A549 (cell line): ENCODE data around the gene INPP5A. TPM values are rescaled to one million over a fixed set of nuclear protein-coding genes. Genes with fewer than 3 reads are reported as not detected.

Experiments
- ATAC-seq, 2 experiments: fragments of 200-7000 bp in 1 of 2; fragments of >200 bp in 1 of 2; cut with Nextera tagmentation in 1 of 2; cut with Tn5 transposase in 1 of 2; 3 replicates each; pipeline versions ENCODE4 v1.8.0 to v1.9.1; 2018 to 2020; ENCODE audit warnings: mild to moderate bottlenecking in 1 of 2, moderate library complexity in 1 of 2
- CTCF ChIA-PET: fragments of 300-600 bp; sonication (Branson Sonifier 250); formaldehyde crosslinking; extraction: SDS; loops from one replicate; lab custom pipeline; 2021; ENCODE audit warnings: antibody characterized with exemption, inconsistent platforms; lab: Yijun Ruan, JAX
- POLR2A ChIA-PET: fragments of 350-600 bp; formaldehyde crosslinking; extraction: SDS; loops from one replicate; lab custom pipeline; 2021; ENCODE audit warnings: antibody characterized with exemption, inconsistent platforms; lab: Yijun Ruan, JAX
- DNase-seq, 2 experiments: peaks; one replicate each; pipeline versions ENCODE4 v3.0.0 to v3.0.0-alpha.2; 2011 to 2016; ENCODE audit warnings: low read depth in 1 of 2, low spot score in 1 of 2
- FAIRE-seq: peaks from 2 replicates; lab custom pipeline; 2011; peaks lifted over from hg19 to GRCh38; lab: Jason Lieb, UNC
- H3K27ac ChIP-seq, 2 experiments: fragments of >200 bp; sonication (Bioruptor Twin); formaldehyde crosslinking; 3 replicates each; pipeline ENCODE4 v1.5.1; 2016 to 2017
- H3K4me1 ChIP-seq: fragments of >200 bp; sonication (Bioruptor Twin); formaldehyde crosslinking; 3 replicates; pipeline ENCODE4 v1.6.1; 2016
- H3K4me2 ChIP-seq: fragments of >200 bp; sonication (Bioruptor Twin); formaldehyde crosslinking; 3 replicates; pipeline ENCODE4 v1.6.1; 2016
- H3K4me3 ChIP-seq: fragments of >200 bp; sonication (Bioruptor Twin); formaldehyde crosslinking; 3 replicates; pipeline ENCODE4 v1.5.1; 2016
- H3K9me3 ChIP-seq: fragments of >200 bp; sonication (Bioruptor Twin); formaldehyde crosslinking; 3 replicates; pipeline ENCODE4 v1.6.1; 2016
- BHLHE40 ChIP-seq: IDR thresholded peaks from 2 replicates; pipeline ENCODE4 v1.6.1; 2012; ENCODE audit warnings: low read depth, low read length, inconsistent platforms
- CEBPB ChIP-seq, 2 experiments: fragments of >200 bp in 1 of 2; sonication (Bioruptor Twin) in 1 of 2; formaldehyde crosslinking in 1 of 2; IDR thresholded peaks; 2 replicates each; pipeline ENCODE4 v1.6.1; 2012 to 2016
- CTCF ChIP-seq: fragments of >200 bp; sonication (Bioruptor Twin); formaldehyde crosslinking; IDR thresholded peaks from 3 replicates; pipeline ENCODE4 v1.5.1; 2016
- EHMT2 ChIP-seq: fragments of 200-600 bp; sonication (generic); IDR thresholded peaks from 2 replicates; pipeline ENCODE4 v1.6.1; 2016; ENCODE audit warnings: antibody characterized with exemption, low read depth, mild to moderate bottlenecking, moderate library complexity
- ELK1 ChIP-seq: fragments of 150-350 bp; IDR thresholded peaks from 2 replicates; pipeline ENCODE4 v1.6.1; 2014; ENCODE audit warnings: low read depth, mild to moderate bottlenecking, low read length
- FOSL2 ChIP-seq, 2 experiments: fragments of 450-650 bp in 1 of 2; fragments of >200 bp in 1 of 2; sonication (Bioruptor Twin) in 1 of 2; formaldehyde crosslinking; IDR thresholded peaks; 2 replicates each; pipeline versions ENCODE4 v1.5.0 to v1.6.1; 2016 to 2020; ENCODE audit warnings: mild to moderate bottlenecking in 1 of 2, moderate library complexity in 1 of 2
- HDAC2 ChIP-seq: fragments of 200-600 bp; sonication (generic); IDR thresholded peaks from 2 replicates; pipeline ENCODE4 v1.6.1; 2016
- HEYL ChIP-seq: fragments of 250-450 bp; sonication (Bioruptor Pico); IDR thresholded peaks from 2 replicates; pipeline ENCODE4 v1.8.0; 2021; ENCODE audit warnings: mild to moderate bottlenecking, moderate library complexity
- HMGXB4 ChIP-seq: fragments of 250-450 bp; sonication (Bioruptor Pico); IDR thresholded peaks from 2 replicates; pipeline ENCODE4 v1.5.0; 2021; ENCODE audit warnings: mild to moderate bottlenecking, moderate library complexity, borderline replicate concordance
- HOXA7 ChIP-seq: fragments of 250-450 bp; sonication (Bioruptor Pico); IDR thresholded peaks from 2 replicates; pipeline ENCODE4 v1.5.0; 2020; ENCODE audit warnings: mild to moderate bottlenecking, moderate library complexity
- HOXB5 ChIP-seq: fragments of 250-450 bp; sonication (Bioruptor Pico); IDR thresholded peaks from 2 replicates; pipeline ENCODE4 v1.5.0; 2020; ENCODE audit warnings: mild to moderate bottlenecking, moderate library complexity
- KDM1A ChIP-seq: fragments of 200-600 bp; sonication (generic); IDR thresholded peaks from 2 replicates; pipeline ENCODE4 v1.6.1; 2016; ENCODE audit warnings: low read depth, mild to moderate bottlenecking
- MAFK ChIP-seq: fragments of 450-650 bp; IDR thresholded peaks from 2 replicates; pipeline ENCODE4 v1.6.1; 2014; ENCODE audit not compliant: partially characterized antibody
- NFE2L2 ChIP-seq: fragments of 150-350 bp; conservative IDR thresholded peaks from 2 replicates; pipeline ENCODE4 v1.6.1; 2014; ENCODE audit warnings: low read length
- PHF8 ChIP-seq: fragments of 200-600 bp; sonication (generic); IDR thresholded peaks from 2 replicates; pipeline ENCODE4 v1.6.1; 2016; ENCODE audit warnings: low read depth, mild to moderate bottlenecking, antibody characterized with exemption, moderate library complexity, borderline replicate concordance
- POLR2A ChIP-seq: IDR thresholded peaks from 2 replicates; pipeline ENCODE4 v1.6.1; 2012; ENCODE audit warnings: mild to moderate bottlenecking, low read length
- REST ChIP-seq: fragments of 200-600 bp; sonication (generic); IDR thresholded peaks from 2 replicates; pipeline ENCODE4 v1.6.1; 2016; ENCODE audit warnings: antibody characterized with exemption, mild to moderate bottlenecking, moderate library complexity
- SMC3 ChIP-seq: fragments of >200 bp; sonication (Bioruptor Twin); formaldehyde crosslinking; IDR thresholded peaks from 3 replicates; pipeline ENCODE4 v1.6.1; 2018; ENCODE audit warnings: inconsistent platforms
- SREBF2 ChIP-seq: fragments of 450-650 bp; IDR thresholded peaks from 2 replicates; pipeline ENCODE4 v1.6.1; 2014; ENCODE audit warnings: mild to moderate bottlenecking, moderate library complexity
- TFCP2L1 ChIP-seq: fragments of 250-450 bp; sonication (Bioruptor Pico); IDR thresholded peaks from 2 replicates; pipeline ENCODE4 v1.5.0; 2021; ENCODE audit warnings: mild to moderate bottlenecking
- TP53 ChIP-seq: fragments of 250-450 bp; sonication (Bioruptor Pico); IDR thresholded peaks from 2 replicates; pipeline ENCODE4 v1.5.0; 2021; ENCODE audit warnings: mild to moderate bottlenecking, moderate library complexity
- WGBS: methylation state at CpG from one replicate; pipeline ENCODE4 v1.1.6; 2017; ENCODE audit errors: missing lambda C conversion rate; 5-methylcytosine and 5-hydroxymethylcytosine counted together
- polyA plus RNA-seq, 4 experiments: library from polyadenylated mRNA; depleted of rRNA in 3 of 4; stranded (reverse); fragments of >200 nt; fragmentation: RNase III in 1 of 4; extraction: RNeasy Plus Mini Kit Qiagen cat#74134 plus additional on column Dnase treatment in 1 of 4; gene quantifications; 2 replicates in 3 of 4; 3 replicates in 1 of 4; pipeline ENCODE4 v1.2.3, GENCODE V29; 2011 to 2017
- TF ChIP-seq, protein P1 (sequence below): IDR thresholded peaks from 2 replicates; pipeline ENCODE4 v1.6.1; 2012

The INPP5A gene
- polyA plus RNA-seq, 2 of the 4 experiments (the other 2 are of a cell fraction): 13.7 to 15.1 TPM

DNA sequence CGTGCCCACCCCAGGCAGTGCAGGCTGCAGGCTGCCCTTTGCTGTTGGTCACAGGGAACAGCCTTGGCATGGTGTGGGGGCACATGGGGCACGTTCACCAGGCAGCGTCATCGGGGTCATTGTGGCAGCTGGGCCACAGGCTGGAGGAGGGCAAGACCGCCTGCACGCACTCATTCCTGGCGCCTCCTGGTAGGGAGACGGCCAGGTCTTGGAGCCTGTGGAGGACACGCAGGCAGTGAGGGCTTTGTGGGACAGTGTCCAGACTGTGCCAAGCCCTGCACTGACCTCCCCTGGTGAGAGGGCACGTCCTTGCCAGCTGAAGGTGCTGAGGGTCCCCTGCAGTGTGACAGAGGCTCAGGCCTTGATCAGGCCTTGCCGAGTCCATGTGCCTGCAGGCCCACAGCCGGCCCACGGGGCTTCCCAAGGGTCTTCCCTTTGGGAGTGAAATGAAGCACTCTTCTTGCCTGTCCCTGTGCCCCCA lies 171.9 kb downstream of the INPP5A start:
- FAIRE-seq: no peak
- ChIA-PET POLR2A (no interaction called here), CTCF (no interaction called here)
- no peak overlapping the region for H3K4me2 ChIP-seq
- no peak overlapping the region for H3K27ac ChIP-seq
- no peak overlapping the region for H3K4me3 ChIP-seq
- no peak for ATAC-seq
- H3K4me1 ChIP-seq: no peaks in the 10 kb centered on the region
- no peak for DNase-seq
- WGBS: 88% methylated on average over 13 of the region's 13 CpGs
- TF ChIP-seq BHLHE40: no peak
- TF ChIP-seq HDAC2: no peak
- TF ChIP-seq POLR2A: no peak
- TF ChIP-seq REST: no peak
- TF ChIP-seq HOXB5 (CRISPR knock-in tag): no peak
- no peak for TF ChIP-seq HEYL (CRISPR knock-in tag)
- TF ChIP-seq CEBPB (IDR thresholded peaks at IDR 0.05): no peak
- TF ChIP-seq HOXA7 (CRISPR knock-in tag): no peak
- peaks cover 16% of the 10 kb centered on the region; the same call in 2 of the 3 replicates for H3K9me3 ChIP-seq

DNA sequence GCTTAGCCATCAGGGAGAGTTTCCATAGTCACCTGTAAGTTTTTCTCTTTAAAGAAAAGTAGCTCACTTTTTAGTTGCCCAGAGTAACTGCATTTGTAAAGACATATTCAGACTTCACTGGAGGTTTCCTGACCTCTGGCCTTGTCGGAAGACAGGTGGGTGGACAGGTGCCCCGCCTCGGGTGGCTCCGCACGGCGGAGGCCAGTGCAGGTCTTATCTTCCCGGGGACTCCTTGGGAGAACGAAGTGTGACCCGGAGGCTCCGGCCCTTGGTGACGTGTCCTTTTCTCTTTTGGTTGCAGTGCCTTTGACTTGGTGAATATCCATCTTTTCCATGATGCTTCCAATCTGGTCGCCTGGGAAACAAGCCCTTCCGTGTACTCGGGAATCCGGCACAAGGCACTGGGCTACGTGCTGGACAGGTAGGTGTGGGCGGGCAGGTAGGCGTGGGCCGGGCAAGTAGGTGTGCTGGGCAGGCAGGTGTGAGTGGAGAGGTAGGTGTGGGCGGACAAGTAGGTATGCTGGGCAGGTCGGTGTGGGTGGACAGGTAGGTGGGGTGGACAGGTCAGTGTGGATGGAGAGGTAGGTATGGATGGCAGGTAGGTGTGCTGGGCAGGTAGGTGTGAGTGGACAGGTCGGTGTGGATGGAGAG lies 172.6 kb downstream of the INPP5A start:
- H3K27ac ChIP-seq: no peak overlapping the region
- H3K4me1 ChIP-seq: no peaks in the 10 kb centered on the region
- CTCF ChIA-PET: interaction anchor here (1.3 kb wide), 1 partner anchor 12 kb away, joined by 3 read pairs; no protein-coding TSS in a partner anchor
- no peak for FAIRE-seq
- 93% methylated on average over 22 of the region's 22 CpGs for WGBS
- no peak overlapping the region for H3K4me2 ChIP-seq
- ATAC-seq: no peak
- POLR2A ChIA-PET: no interaction called here
- no peak overlapping the region for H3K4me3 ChIP-seq
- peaks cover 14% of the 10 kb centered on the region; the same call in 2 of the 3 replicates for H3K9me3 ChIP-seq
- TF ChIP-seq SMC3 (no peak), TP53 (CRISPR knock-in tag) (no peak), CTCF (no peak), NFE2L2 (no peak), KDM1A (no peak), FOSL2 (IDR thresholded peaks at IDR 0.05) (no peak), FOSL2 (CRISPR knock-in tag; IDR thresholded peaks at IDR 0.05) (no peak), HDAC2 (no peak)
- DNase-seq: no peak

DNA sequence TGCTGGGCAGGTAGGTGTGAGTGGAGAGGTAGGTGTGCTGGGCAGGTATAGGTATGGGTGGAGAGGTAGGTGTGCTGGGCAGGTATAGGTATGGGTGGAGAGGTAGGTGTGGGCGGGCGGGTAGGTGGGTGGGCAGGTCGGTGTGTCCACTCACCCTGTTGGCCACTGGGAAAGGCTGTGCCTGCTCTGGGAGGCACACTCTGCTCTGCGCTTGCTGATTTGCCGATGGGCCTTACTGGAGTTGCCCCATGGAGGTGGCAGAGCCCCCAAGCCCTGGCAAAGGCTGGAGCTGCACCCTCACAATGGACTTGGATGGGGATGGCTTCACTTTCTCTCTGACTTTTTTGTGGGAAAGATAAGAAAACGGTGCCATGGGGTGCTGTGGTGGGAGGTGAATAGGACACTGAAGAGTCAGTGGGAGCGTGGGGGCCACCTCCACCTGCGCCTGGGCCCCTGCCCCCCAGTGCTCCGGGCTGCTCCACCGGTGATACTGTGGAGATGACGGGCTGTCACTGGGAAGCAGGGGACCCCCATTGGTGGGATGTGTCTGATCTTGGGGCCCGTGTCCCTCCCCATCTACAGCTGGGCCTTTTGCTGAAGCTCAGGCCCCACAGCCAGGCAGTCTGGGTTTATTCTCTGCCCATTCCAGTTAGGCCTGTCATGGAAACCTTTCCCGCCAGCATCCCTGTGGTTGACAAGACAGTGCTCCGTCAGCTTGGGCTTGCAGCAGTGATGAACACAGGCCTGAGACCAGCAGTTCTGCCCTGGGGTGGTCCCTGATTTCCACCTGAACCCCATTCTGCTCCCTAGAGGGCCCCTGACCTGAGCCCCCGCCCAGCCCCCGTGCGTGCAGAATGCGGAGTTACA lies 173.4 kb downstream of the INPP5A start:
- Histone ChIP-seq H3K4me2 (no peak overlapping the region), H3K4me3 (no peak overlapping the region), H3K27ac (no peak overlapping the region), H3K4me1 (no peaks in the 10 kb centered on the region), H3K9me3 (peaks cover 7% of the 10 kb centered on the region; the same call in 2 of the 3 replicates)
- ChIA-PET POLR2A (no interaction called here), CTCF (interaction anchor here (1.3 kb wide), 1 partner anchor 13 kb away, joined by 3 read pairs; no protein-coding TSS in a partner anchor)
- FAIRE-seq: no peak
- DNase-seq: no peak
- ATAC-seq: no peak
- 93% methylated on average over 16 of the region's 18 CpGs for WGBS
- no peak for TF ChIP-seq HMGXB4 (CRISPR knock-in tag)
- TF ChIP-seq, protein P1, sequence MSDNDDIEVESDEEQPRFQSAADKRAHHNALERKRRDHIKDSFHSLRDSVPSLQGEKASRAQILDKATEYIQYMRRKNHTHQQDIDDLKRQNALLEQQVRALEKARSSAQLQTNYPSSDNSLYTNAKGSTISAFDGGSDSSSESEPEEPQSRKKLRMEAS: no peak
- no peak for TF ChIP-seq ELK1
- no peak for TF ChIP-seq TP53 (CRISPR knock-in tag)
- TF ChIP-seq PHF8: no peak
- TF ChIP-seq HOXB5 (CRISPR knock-in tag): no peak
- no peak for TF ChIP-seq EHMT2
- TF ChIP-seq MAFK: no peak
- no peak for TF ChIP-seq TFCP2L1 (CRISPR knock-in tag)
- no peak for TF ChIP-seq SREBF2
